Adrenal gland (tissue), 12 donors: ENCODE results near the gene TM7SF2. TPM values are rescaled to one million over a fixed set of nuclear protein-coding genes. Genes with fewer than 3 reads are reported as not detected.

ENCODE experiments used
- DNase-seq, 7 donors: peaks; one replicate each; pipeline ENCODE4 v3.0.0-alpha.2; 2019 to 2020
- H3K27ac ChIP-seq, 5 donors: fragments of 200-600 bp; sonication (generic) in 4 of 5; 1 replicate in 3 of 5; 2 replicates in 2 of 5; pipeline versions ENCODE4 v1.5.1 to v1.8.0; 2016 to 2020; ENCODE audit warnings: mild to moderate bottlenecking in 1 of 5
- H3K27me3 ChIP-seq: fragments of 200-600 bp; 2 replicates; pipeline ENCODE4 v1.8.0; 2021
- H3K36me3 ChIP-seq, 2 donors: fragments of 200-600 bp; replicated peaks in 1 of 2; 1 replicate in 1 of 2; 2 replicates in 1 of 2; pipeline versions ENCODE4 v1.5.1 to v1.8.0; 2018 to 2022
- H3K4me1 ChIP-seq, 2 donors: fragments of 200-600 bp; replicated peaks in 1 of 2; 1 replicate in 1 of 2; 2 replicates in 1 of 2; pipeline versions ENCODE4 v1.5.1 to v1.8.0; 2018 to 2021
- H3K4me3 ChIP-seq, 4 donors: fragments of 200-600 bp; sonication (generic) in 3 of 4; one replicate each; pipeline ENCODE4 v1.5.1; 2016 to 2018
- H3K9me3 ChIP-seq, 3 donors: fragments of 200-600 bp; sonication (generic) in 1 of 3; replicated peaks in 1 of 3; 1 replicate in 2 of 3; 2 replicates in 1 of 3; pipeline versions ENCODE4 v1.5.1 to v1.8.0; 2016 to 2021
- CTCF ChIP-seq, 6 experiments: fragments of 450-650 bp in 4 of 6; fragments of 200-600 bp in 2 of 6; sonication (generic) in 1 of 6; IDR thresholded peaks; 1 replicate in 5 of 6; 2 replicates in 1 of 6; pipeline versions ENCODE4 v1.5.1 to v1.8.0; 2016 to 2021; ENCODE audit warnings: antibody characterized with exemption in 6 of 6, mild to moderate bottlenecking in 2 of 6, moderate library complexity in 1 of 6
- POLR2A ChIP-seq, 2 donors: fragments of 450-650 bp; IDR thresholded peaks; one replicate each; pipeline ENCODE4 v1.6.1; 2017; ENCODE audit warnings: antibody characterized with exemption in 2 of 2, mild to moderate bottlenecking in 2 of 2, moderate library complexity in 1 of 2
- WGBS, 4 donors: extraction: QIAGEN DNeasy Blood & Tissue Kit in 2 of 4; methylation state at CpG; one replicate each; pipeline versions ENCODE4 v1.1.5 to v1.1.7; 2013 to 2017; 5-methylcytosine and 5-hydroxymethylcytosine counted together
- intact Hi-C, 2 donors: fragments of 100-400 bp; cut with DNase I; formaldehyde crosslinking; loops; one replicate each; pipeline versions ENCODE4 v1.14.1 to v1.15.0; 2022 to 2023
- polyA plus RNA-seq, 3 donors: library from polyadenylated mRNA; stranded (reverse); fragments of 200-250 nt in 2 of 3; fragments of 350-450 nt in 1 of 3; fragmentation: Illumina TruSeq in 1 of 3; extraction: RNeasy Lipid Tissue Mini Kit (QIAGEN cat#74804) in 1 of 3; gene quantifications; one replicate each; pipeline ENCODE4 v1.2.3, GENCODE V29; 2013 to 2014
- total RNA-seq, 9 donors: library from RNA; depleted of rRNA in 4 of 9; stranded (reverse); fragments of >200 nt in 4 of 9; fragments of 120-200 nt in 1 of 9; fragmentation: NEBNext Ultra II Directional in 1 of 9; extraction: Animal tissue kit (Norgen Biotek cat#: 25700) in 1 of 9; gene quantifications; one replicate each; pipeline versions ENCODE4 v1.1.0 to v1.2.4, GENCODE V29; 2013 to 2023
- donor health status: healthy with polysubstance abuse.
- donor health status: Bipolar disorder and iron deficiency.
- donor health status: DM: yes; HTN: yes; CAD: no.
- donor health status: DM: no; HTN: no; CAD: no.
- donor health status: DM: no; HTN: no; CAD: no.
- donor health status: DM: yes; HTN: yes; CAD: no.

TM7SF2 gene
- total and polyA plus RNA-seq, 12 donors = 259 to 1,807 (median 650) TPM

- TF ChIP-seq POLR2A (IDR thresholded peaks at IDR 0.05) = no peak
- TF ChIP-seq CTCF (IDR thresholded peaks at IDR 0.05) = no peak
- intact Hi-C loops = no loop called here
- DNase-seq = peak in 6 of 7 donors; percentile 56 to 73 (median 68)
- H3K4me3 ChIP-seq = peak overlapping the region; percentile 52 to 92 (median 84)
- H3K27me3 ChIP-seq = no peaks in the 10 kb centered on the region
- no peaks in the 10 kb centered on the region for H3K9me3 ChIP-seq
- WGBS, 4 donors = 0 to 3% (median 1%) methylated on average over 12 to 20 of the region's 20 CpGs
- H3K36me3 ChIP-seq = peaks cover 0 to 44% of the 10 kb centered on the region in 2 donors
- H3K27ac ChIP-seq = peak overlapping the region; percentile 80 to 98 (median 96)
- peaks cover 18 to 38% of the 10 kb centered on the region in 2 donors for H3K4me1 ChIP-seq
Observed at GRCh38 chr11:65133724-65134123, 22.1 kb downstream of the TM7SF2 start.

DNA sequence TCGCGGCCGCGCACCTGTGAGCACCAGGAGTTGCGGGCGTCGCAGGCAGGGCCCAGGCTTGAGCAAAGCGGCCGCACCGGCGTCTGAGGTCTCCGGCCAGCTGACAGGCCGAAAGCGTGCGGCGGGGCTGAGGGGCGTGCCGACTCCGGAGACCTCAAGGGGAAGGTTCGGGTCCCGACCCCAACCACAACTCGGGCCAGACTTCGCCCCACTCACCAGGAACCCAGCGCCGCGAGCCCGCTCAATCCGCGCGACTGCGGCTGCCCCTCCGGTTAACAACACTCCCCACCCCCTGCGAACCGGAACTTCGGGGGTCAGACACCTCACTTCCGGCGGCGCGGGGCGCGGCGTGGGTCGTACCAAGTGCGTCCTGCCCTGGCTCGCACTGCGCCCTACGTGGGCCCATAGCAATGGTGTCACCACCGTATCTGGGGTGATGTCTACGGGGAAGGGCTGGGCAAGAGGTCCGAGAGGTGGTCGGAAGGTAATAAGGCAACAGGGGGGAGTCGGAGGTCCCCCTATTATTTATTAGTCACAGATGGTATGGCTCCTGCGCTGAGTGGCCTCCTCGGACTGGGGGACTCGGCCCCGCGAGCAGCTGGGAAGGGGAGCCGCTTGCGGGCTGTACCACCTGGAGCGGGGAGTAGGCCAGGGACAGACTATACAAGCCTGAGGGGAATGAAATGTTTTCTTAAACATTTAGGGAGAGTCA lies 22.7 kb downstream of the TM7SF2 start, which contains the start of gene SYVN1:
Gene SYVN1, minus strand, starts transcription at position 280 of the 712 bp plus-strand sequence. CDS start 918 bp downstream, outside the sequence.
- Histone ChIP-seq H3K27me3 (no peaks in the 10 kb centered on the region), H3K27ac (peak within 1 kb of the TSS; percentile 80 to 98 (median 96)), H3K4me3 (peak within 1 kb of the TSS; percentile 52 to 92 (median 84)), H3K36me3 (peaks cover 0 to 37% of the 10 kb centered on the region in 2 donors), H3K4me1 (peaks cover 18 to 31% of the 10 kb centered on the region in 2 donors), H3K9me3 (no peaks in the 10 kb centered on the region)
- intact Hi-C loops = no loop called here
- WGBS, 4 donors = 0 to 1% (median 1%) methylated on average over 16 to 60 of the region's 60 CpGs
- no peak for TF ChIP-seq CTCF (IDR thresholded peaks at IDR 0.05)
- TF ChIP-seq POLR2A (IDR thresholded peaks at IDR 0.05) = peak; percentile 88 to 92
- DNase-seq = peak; percentile 90 to 94 (median 92)

GRCh38 chr11:65134952-65135632 lies 23.4 kb downstream of the TM7SF2 start:
- H3K27me3 ChIP-seq = no peaks in the 10 kb centered on the region
- H3K4me3 ChIP-seq = peak overlapping the region; percentile 52 to 92 (median 84)
- TF ChIP-seq POLR2A (IDR thresholded peaks at IDR 0.05) (peak in 1 of 2 donors; percentile 64), CTCF (IDR thresholded peaks at IDR 0.05) (no peak)
- peaks cover 18 to 29% of the 10 kb centered on the region in 2 donors for H3K4me1 ChIP-seq
- peaks cover 0 to 30% of the 10 kb centered on the region in 2 donors for H3K36me3 ChIP-seq
- no peaks in the 10 kb centered on the region for H3K9me3 ChIP-seq
- intact Hi-C loops = loop anchor here in 1 of 2 donors (5.0 kb wide), 1 partner anchor 47 kb away; the partner anchor contains the start of gene CAPN1
- peak; percentile 90 to 98 (median 97) for DNase-seq
- 1 to 4% (median 2%) methylated on average over 14 to 24 of the region's 24 CpGs for WGBS, 4 donors
- peak overlapping the region; percentile 80 to 98 (median 96) for H3K27ac ChIP-seq

DNA sequence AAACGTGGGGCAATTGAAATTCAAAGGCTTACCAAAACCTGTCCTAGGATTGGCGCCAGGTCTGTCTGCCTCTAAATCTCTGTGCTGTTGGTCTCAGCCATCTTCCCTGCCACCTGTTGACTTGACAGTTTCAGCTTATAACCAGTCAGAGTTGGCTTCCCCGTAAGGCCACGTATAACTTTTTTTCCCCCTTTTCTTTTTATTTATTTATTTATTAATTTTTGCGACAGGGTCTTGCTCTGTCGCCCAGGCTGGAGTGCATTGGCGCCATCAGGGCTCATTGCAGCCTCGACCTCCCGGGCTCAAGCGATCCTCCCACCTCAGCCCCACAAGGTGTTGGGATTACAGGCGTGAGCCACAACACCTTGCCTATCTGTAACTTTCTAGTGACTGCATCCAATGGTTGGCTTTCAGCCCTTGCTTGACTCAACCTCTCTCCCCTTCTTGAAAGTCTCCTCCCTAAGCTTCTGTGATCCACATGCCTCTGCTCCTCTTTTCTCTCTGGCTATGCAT lies 24.0 kb downstream of the TM7SF2 start:
- peak in 1 of 7 donors; percentile 52 for DNase-seq
- H3K36me3 ChIP-seq = peaks cover 0 to 24% of the 10 kb centered on the region in 2 donors
- peak overlapping the region in 3 of 5 donors; percentile 96 to 98 (median 96) for H3K27ac ChIP-seq
- H3K4me1 ChIP-seq = peaks cover 18 to 29% of the 10 kb centered on the region in 2 donors
- H3K27me3 ChIP-seq = no peaks in the 10 kb centered on the region
- peak overlapping the region in 2 of 4 donors; percentile 78 to 92 for H3K4me3 ChIP-seq
- TF ChIP-seq CTCF (IDR thresholded peaks at IDR 0.05) (no peak), POLR2A (IDR thresholded peaks at IDR 0.05) (no peak)
- intact Hi-C loops = loop anchor here in 1 of 2 donors (5.0 kb wide), 1 partner anchor 47 kb away; the partner anchor contains the start of gene CAPN1
- H3K9me3 ChIP-seq = no peaks in the 10 kb centered on the region
- WGBS, 4 donors = 57 to 64% (median 61%) methylated on average over 11 of the region's 11 CpGs
